Measurements from ENCODE around the gene MGAT1. TPM values are rescaled to one million over a fixed set of nuclear protein-coding genes. Genes with fewer than 3 reads are reported as not detected.
"Not testable (repeated sequence)": the region's sequence is repeated elsewhere in the genome, so short reads cannot be mapped to it uniquely, and the experiment has no call there.

Gene MGAT1
- total RNA-seq, 1 donor = 113 TPM

DNA sequence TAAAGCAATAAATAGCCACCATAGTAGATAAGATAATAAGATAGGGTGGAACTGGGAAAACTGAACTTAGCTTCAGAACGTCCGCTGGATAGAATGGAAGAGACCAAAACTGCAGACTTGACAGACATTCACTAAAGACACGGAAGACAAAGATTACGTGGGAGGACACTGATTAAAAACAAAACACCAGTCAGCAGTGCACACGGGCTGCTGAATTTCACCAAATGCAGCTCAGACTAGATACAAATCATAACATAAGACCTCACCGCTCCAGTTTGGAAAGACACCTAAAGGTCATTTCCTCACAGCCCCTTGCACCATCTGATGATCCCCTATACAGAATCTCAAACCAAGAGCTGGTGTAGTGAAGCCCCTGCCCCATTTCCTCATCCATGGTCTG is 59.9 kb downstream of the MGAT1 start:
- Histone ChIP-seq H3K4me3 (ENCODE audit: insufficient read depth, low read length) (no peak overlapping the region), H3K4me2 (ENCODE audit: insufficient read depth, low read length) (no peak overlapping the region), H3K4me1 (ENCODE audit: insufficient read depth, low read length) (no peaks in the 10 kb centered on the region), H4K20me1 (ENCODE audit: insufficient read depth, low read length) (no peaks in the 10 kb centered on the region), H2AFZ (ENCODE audit: low read length) (no peak overlapping the region), H3K36me3 (ENCODE audit: insufficient read depth, low read length) (no peaks in the 10 kb centered on the region), H3K27ac (ENCODE audit: low read depth, low read length) (no peak overlapping the region), H3K27me3 (ENCODE audit: insufficient read depth, low read length) (no peaks in the 10 kb centered on the region), H3K79me2 (ENCODE audit: insufficient read depth, low read length) (no peaks in the 10 kb centered on the region), H3K9me3 (ENCODE audit: low read depth, low read length) (no peaks in the 10 kb centered on the region)
- TF ChIP-seq CTCF (IDR thresholded peaks at IDR 0.05; ENCODE audit: extremely low read depth, low read depth, low read length) = no peak
- no peak for DNase-seq (ENCODE audit: insufficient read length, low spot score, missing footprints)

GRCh38 chr5:180740953-180741352 is 61.7 kb downstream of the MGAT1 start:
- H3K4me3 ChIP-seq (ENCODE audit: insufficient read depth, low read length); H3K79me2 ChIP-seq (ENCODE audit: insufficient read depth, low read length); DNase-seq (ENCODE audit: insufficient read length, low spot score, missing footprints); H3K4me1 ChIP-seq (ENCODE audit: insufficient read depth, low read length); H3K36me3 ChIP-seq (ENCODE audit: insufficient read depth, low read length); H2AFZ ChIP-seq (ENCODE audit: low read length); H3K9me3 ChIP-seq (ENCODE audit: low read depth, low read length); H3K27ac ChIP-seq (ENCODE audit: low read depth, low read length); H3K27me3 ChIP-seq (ENCODE audit: insufficient read depth, low read length); H3K4me2 ChIP-seq (ENCODE audit: insufficient read depth, low read length); H4K20me1 ChIP-seq (ENCODE audit: insufficient read depth, low read length): not testable (repeated sequence)

GRCh38 chr5:180739958-180740357 is 62.6 kb downstream of the MGAT1 start, which contains the start of gene OR2Y1:
Gene OR2Y1 (minus strand): TSS chr5:180740058. CDS start chr5:180740058, 0 bp downstream.
- H3K4me2 ChIP-seq (ENCODE audit: insufficient read depth, low read length) = no peak within 1 kb of the TSS
- no peak within 1 kb of the TSS for H2AFZ ChIP-seq (ENCODE audit: low read length)
- no peaks in the 10 kb centered on the region for H3K4me1 ChIP-seq (ENCODE audit: insufficient read depth, low read length)
- DNase-seq (ENCODE audit: insufficient read length, low spot score, missing footprints) = peak; percentile 65
- H3K9me3 ChIP-seq (ENCODE audit: low read depth, low read length) = no peaks in the 10 kb centered on the region
- no peak within 1 kb of the TSS for H3K27ac ChIP-seq (ENCODE audit: low read depth, low read length)
- H3K79me2 ChIP-seq (ENCODE audit: insufficient read depth, low read length) = no peaks in the 10 kb centered on the region
- H3K27me3 ChIP-seq (ENCODE audit: insufficient read depth, low read length) = no peaks in the 10 kb centered on the region
- H4K20me1 ChIP-seq (ENCODE audit: insufficient read depth, low read length) = no peaks in the 10 kb centered on the region
- TF ChIP-seq CTCF (IDR thresholded peaks at IDR 0.05; ENCODE audit: extremely low read depth, low read depth, low read length) = no peak
- no peak within 1 kb of the TSS for H3K4me3 ChIP-seq (ENCODE audit: insufficient read depth, low read length)
- H3K36me3 ChIP-seq (ENCODE audit: insufficient read depth, low read length) = no peaks in the 10 kb centered on the region

DNA sequence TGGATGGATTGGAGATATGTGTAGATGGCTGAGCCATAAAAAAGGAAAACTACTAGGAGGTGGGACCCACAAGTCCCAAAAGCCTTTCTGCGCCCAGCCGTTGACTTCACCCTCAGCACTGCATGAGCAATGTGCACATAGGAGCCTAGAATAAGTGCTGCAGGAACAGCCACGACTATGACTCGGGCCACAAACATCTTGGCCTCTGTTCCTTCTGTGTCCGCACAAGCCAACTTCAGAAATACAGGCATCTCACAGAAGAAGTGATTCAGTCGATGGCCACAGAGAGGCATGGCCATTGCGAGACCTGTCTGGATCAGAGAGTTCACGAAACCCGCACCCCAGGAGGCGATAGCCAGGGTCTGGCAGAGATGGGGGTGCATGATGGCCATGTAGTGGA is 63.3 kb downstream of the MGAT1 start:
- H4K20me1 ChIP-seq (ENCODE audit: insufficient read depth, low read length) = no peaks in the 10 kb centered on the region
- H3K4me1 ChIP-seq (ENCODE audit: insufficient read depth, low read length) = no peaks in the 10 kb centered on the region
- H3K4me3 ChIP-seq (ENCODE audit: insufficient read depth, low read length) = no peak overlapping the region
- peak; percentile 76 for DNase-seq (ENCODE audit: insufficient read length, low spot score, missing footprints)
- no peaks in the 10 kb centered on the region for H3K79me2 ChIP-seq (ENCODE audit: insufficient read depth, low read length)
- no peak overlapping the region for H3K27ac ChIP-seq (ENCODE audit: low read depth, low read length)
- no peak overlapping the region for H2AFZ ChIP-seq (ENCODE audit: low read length)
- H3K36me3 ChIP-seq (ENCODE audit: insufficient read depth, low read length) = no peaks in the 10 kb centered on the region
- no peaks in the 10 kb centered on the region for H3K27me3 ChIP-seq (ENCODE audit: insufficient read depth, low read length)
- no peak for TF ChIP-seq CTCF (IDR thresholded peaks at IDR 0.05; ENCODE audit: extremely low read depth, low read depth, low read length)
- no peak overlapping the region for H3K4me2 ChIP-seq (ENCODE audit: insufficient read depth, low read length)
- no peaks in the 10 kb centered on the region for H3K9me3 ChIP-seq (ENCODE audit: low read depth, low read length)
